Measurements from ENCODE around the gene IL22RA2. TPM values are rescaled to one million over a fixed set of nuclear protein-coding genes. Genes with fewer than 3 reads are reported as not detected.
"Not testable (repeated sequence)": the region's sequence is repeated elsewhere in the genome, so short reads cannot be mapped to it uniquely, and the experiment has no call there.

IL22RA2 gene
- total RNA-seq, 2 experiments from 2014 or later, result not detected

DNA sequence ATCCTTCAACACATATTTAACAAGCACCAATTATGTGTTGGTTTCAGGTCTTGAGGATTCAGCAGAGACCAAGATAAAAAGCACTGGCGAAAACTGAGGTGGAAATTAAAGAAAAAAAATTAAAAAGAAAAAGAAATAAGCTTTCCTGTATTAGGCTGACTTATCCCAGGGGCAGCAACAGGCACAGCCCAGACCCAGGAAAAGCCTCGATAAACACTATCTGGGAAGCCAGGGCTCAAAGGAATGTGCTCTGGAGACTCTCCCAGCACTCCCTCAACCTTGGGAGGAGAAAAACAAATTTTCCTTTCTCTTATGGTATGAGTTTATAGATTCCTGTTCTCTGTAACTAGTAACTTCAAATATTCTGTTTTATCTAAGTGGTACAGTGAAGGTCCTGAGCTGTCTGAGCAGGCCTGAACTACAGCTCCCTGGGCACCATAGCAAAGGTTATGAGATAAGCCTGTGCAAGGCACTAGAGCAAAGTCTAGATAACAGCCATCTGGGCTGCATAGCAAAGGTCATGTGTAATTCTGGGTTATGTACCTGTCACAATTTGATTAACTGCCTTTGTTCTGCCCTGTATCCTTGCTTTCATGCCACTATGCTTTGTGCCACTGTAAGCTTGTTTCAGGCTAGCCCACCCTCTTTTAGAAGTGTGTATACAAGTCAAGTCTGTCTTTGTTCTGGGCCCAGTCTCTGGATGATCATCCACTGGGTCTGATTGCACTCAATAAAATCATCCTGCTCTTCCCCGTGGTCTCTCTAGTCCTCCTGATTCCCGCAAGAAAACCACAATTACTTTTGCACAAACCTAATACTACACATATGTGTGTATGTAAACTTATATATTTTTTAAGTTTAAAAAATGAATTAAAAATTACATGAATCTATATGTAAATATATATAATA is 54.0 kb downstream of the IL22RA2 start:
- H3K27me3 Mint-ChIP-seq, result peaks cover 5% of the 10 kb centered on the region
- ChIA-PET POLR2A (no interaction called here), CTCF (interaction anchor here (0.7 kb wide), 1 partner anchor 18 kb away, joined by 3 read pairs; no protein-coding TSS in a partner anchor)
- no peaks in the 10 kb centered on the region for H3K36me3 Mint-ChIP-seq (ENCODE audit: low read depth)
- peaks cover 13% of the 10 kb centered on the region for H3K9me3 Mint-ChIP-seq (ENCODE audit: low read depth)
- no peak overlapping the region for H3K4me3 Mint-ChIP-seq
- no peaks in the 10 kb centered on the region for H3K4me1 Mint-ChIP-seq
- intact Hi-C loops (cut with DNase I, micrococcal nuclease), result no loop called here
- ATAC-seq, result no peak
- no peak overlapping the region for H3K27ac Mint-ChIP-seq
- no peak for DNase-seq

DNA sequence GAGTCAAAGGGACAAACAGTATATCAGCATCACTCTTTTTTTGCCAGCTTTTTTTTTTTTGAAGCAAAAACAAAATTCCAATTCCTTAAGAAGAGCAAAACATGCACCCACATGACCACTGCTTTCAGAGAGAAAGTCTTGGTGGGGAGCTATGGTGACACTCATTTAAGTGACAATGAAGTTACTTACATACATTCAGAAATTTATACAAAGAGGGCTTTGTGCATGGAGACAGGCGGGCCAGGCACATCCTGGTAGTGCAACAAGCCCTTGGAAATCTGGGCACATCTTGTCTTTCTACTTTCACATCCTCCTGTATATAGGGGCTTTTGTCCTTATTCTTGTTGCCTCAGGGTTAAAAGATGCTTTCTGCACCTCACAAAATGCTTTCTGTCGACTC is 55.9 kb downstream of the IL22RA2 start:
- ATAC-seq, result no peak
- no peak overlapping the region for H3K27ac Mint-ChIP-seq
- intact Hi-C loops (cut with DNase I, micrococcal nuclease), result no loop called here
- no peaks in the 10 kb centered on the region for H3K36me3 Mint-ChIP-seq (ENCODE audit: low read depth)
- H3K4me1 Mint-ChIP-seq, result no peaks in the 10 kb centered on the region
- ChIA-PET CTCF (no interaction called here), POLR2A (no interaction called here)
- peaks cover 13% of the 10 kb centered on the region for H3K9me3 Mint-ChIP-seq (ENCODE audit: low read depth)
- DNase-seq, result no peak
- H3K27me3 Mint-ChIP-seq, result peaks cover 4% of the 10 kb centered on the region
- H3K4me3 Mint-ChIP-seq, result no peak overlapping the region

DNA sequence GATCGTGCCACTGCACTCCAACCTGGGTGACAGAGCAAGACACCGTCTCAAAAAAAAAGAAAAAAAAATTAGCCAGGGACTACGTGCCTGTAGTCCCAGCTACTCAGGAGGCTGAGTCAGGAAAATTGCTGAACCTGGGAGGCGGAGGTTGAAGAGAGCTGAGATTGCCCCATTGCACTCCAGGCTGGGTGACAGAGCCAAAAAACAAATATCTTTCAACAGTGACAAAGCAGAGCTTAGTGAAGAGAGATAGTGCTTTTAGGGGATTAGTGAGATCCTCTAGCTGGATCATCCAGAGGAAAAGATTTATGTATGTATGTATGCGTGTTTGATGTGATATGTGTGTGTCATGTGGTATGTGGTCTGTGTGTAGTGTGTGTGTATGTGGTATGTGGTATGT is 56.6 kb downstream of the IL22RA2 start:
- ATAC-seq, result no peak
- no peak overlapping the region for H3K27ac Mint-ChIP-seq
- no peak overlapping the region for H3K4me3 Mint-ChIP-seq
- no peak for DNase-seq
- H3K9me3 Mint-ChIP-seq (ENCODE audit: low read depth), result peaks cover 13% of the 10 kb centered on the region
- intact Hi-C loops (cut with DNase I, micrococcal nuclease), result no loop called here
- no peaks in the 10 kb centered on the region for H3K4me1 Mint-ChIP-seq
- peaks cover 4% of the 10 kb centered on the region for H3K27me3 Mint-ChIP-seq
- ChIA-PET POLR2A (interaction anchor here (0.6 kb wide), 1 partner anchor 867 kb away, joined by 3 read pairs; the partner anchor contains the start of gene MTFR2), CTCF (no interaction called here)
- H3K36me3 Mint-ChIP-seq (ENCODE audit: low read depth), result no peaks in the 10 kb centered on the region

DNA sequence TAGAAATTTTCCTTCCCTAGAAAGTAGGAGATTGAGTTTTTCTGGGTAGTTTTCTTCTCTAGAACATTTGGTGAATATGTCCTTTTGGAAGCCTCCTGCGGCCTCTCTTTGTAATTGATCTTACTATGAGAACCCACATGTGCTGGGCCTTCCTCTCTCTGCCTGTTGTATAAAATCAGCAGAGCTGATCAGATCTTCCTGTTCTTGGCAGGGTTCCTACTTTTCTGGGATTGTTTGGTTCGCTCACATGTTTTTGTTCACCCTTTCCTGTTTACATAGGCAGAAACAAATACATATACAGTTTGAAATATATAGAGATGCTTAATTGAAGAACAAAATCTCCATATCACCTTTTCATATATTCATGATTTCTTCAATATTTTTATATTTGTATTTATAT is 57.8 kb downstream of the IL22RA2 start:
- intact Hi-C loops (cut with DNase I, micrococcal nuclease), result no loop called here
- POLR2A ChIA-PET, result no interaction called here
- CTCF ChIA-PET, result interaction anchor here (1.7 to 2.0 kb wide), 2 partner anchors 18 kb away, joined by 3 to 5 read pairs; no protein-coding TSS in a partner anchor
- H3K36me3 Mint-ChIP-seq (ENCODE audit: low read depth), result no peaks in the 10 kb centered on the region
- peaks cover 13% of the 10 kb centered on the region for H3K9me3 Mint-ChIP-seq (ENCODE audit: low read depth)
- H3K27ac Mint-ChIP-seq, result no peak overlapping the region
- H3K4me1 Mint-ChIP-seq, result no peaks in the 10 kb centered on the region
- no peak for DNase-seq
- no peak overlapping the region for H3K4me3 Mint-ChIP-seq
- ATAC-seq, result no peak
- peaks cover 4% of the 10 kb centered on the region for H3K27me3 Mint-ChIP-seq

DNA sequence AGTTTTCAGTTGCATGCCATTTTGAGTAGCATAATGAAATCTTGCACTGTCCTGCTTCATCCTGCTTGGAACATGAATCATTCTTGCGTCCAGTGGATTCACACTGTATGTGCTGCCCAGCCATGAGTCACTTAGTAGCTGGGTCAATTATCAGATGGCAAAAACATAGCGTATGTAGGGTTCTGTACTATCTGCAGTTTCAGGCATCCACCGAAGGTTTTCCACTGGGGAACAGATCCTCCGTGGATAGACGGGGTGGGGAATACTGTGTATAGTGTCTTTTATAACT is 61.4 kb downstream of the IL22RA2 start:
- Mint-ChIP-seq H3K4me1 (no peaks in the 10 kb centered on the region), H3K9me3 (ENCODE audit: low read depth) (peaks cover under 1% of the 10 kb centered on the region), H3K36me3 (ENCODE audit: low read depth) (no peaks in the 10 kb centered on the region), H3K4me3 (no peak overlapping the region), H3K27ac (no peak overlapping the region), H3K27me3 (peaks cover 2% of the 10 kb centered on the region)
- DNase-seq, result no peak
- intact Hi-C loops (cut with DNase I, micrococcal nuclease), result no loop called here
- POLR2A ChIA-PET, result no interaction called here
- CTCF ChIA-PET, result interaction anchor here (0.7 to 1.5 kb wide), 2 partner anchors 203 to 406 kb away, joined by 3 read pairs; no protein-coding TSS in a partner anchor
- ATAC-seq, result no peak

DNA sequence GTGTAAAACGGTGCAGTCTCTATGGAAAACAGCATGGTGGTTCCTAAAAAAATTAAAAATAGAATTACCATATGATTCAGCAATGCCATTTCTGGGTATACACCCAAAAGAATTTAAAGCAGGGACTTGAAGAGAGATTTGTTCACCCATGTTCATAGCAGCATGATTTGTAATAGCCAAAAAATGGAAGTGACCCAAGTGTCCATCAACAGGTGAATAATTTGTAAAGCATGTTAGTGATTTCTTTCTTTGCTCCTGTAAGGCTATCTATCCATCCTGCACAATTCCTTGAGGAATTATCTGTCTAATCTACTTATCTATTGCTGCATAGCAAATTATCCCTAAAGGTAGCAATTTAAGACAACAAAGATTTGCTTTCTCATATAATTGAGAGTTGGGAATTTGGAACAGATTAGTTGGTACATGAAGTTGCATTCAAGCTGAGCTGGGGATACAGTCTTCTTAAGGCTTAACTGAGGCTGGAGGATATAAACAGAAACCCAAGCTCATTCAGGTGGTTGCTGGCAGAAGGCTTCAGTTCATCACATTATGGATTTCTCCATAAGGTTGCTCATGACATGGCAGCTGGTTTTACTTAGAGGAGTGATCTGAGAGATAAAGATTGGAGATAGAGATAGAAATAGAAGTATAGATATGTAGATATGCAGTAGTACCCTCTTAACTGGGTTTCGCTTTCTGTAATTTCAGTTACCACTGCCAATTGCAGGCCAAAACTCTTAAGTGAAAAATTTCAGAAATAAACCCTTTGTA is 62.0 kb downstream of the IL22RA2 start:
- H3K4me1 Mint-ChIP-seq, result no peaks in the 10 kb centered on the region
- POLR2A ChIA-PET, result no interaction called here
- H3K27me3 Mint-ChIP-seq, result no peaks in the 10 kb centered on the region
- CTCF ChIA-PET, result interaction anchor here (0.7 to 1.5 kb wide), 2 partner anchors 203 to 405 kb away, joined by 3 read pairs; no protein-coding TSS in a partner anchor
- intact Hi-C loops (cut with DNase I, micrococcal nuclease), result no loop called here
- H3K9me3 Mint-ChIP-seq (ENCODE audit: low read depth), result no peaks in the 10 kb centered on the region
- no peak overlapping the region for H3K27ac Mint-ChIP-seq
- no peaks in the 10 kb centered on the region for H3K36me3 Mint-ChIP-seq (ENCODE audit: low read depth)
- DNase-seq (no peak), ATAC-seq (no peak)
- H3K4me3 Mint-ChIP-seq, result no peak overlapping the region

DNA sequence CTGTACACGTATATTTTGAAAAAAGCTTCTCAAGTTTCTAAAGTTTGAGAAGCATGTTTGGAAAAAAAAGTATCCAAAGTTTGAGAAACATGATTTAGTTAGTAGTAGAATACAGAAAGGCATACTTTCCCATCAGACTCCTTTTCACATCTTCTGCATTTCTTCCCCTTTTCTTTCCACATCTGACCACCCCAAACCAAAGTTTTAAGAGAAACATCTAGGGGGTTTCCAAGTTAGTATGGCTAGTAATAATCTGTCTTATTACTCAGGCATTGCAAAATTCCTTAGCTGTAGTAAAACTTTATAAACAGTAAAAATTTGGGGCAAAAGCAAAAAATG is 65.7 kb downstream of the IL22RA2 start:
- ATAC-seq (no peak), DNase-seq (no peak)
- ChIA-PET CTCF (no interaction called here), POLR2A (no interaction called here)
- intact Hi-C loops (cut with DNase I, micrococcal nuclease), result no loop called here
- Mint-ChIP-seq H3K4me1 (peaks cover 8% of the 10 kb centered on the region), H3K4me3 (no peak overlapping the region), H3K27me3 (no peaks in the 10 kb centered on the region), H3K27ac (no peak overlapping the region), H3K9me3 (ENCODE audit: low read depth) (no peaks in the 10 kb centered on the region), H3K36me3 (ENCODE audit: low read depth) (no peaks in the 10 kb centered on the region)

DNA sequence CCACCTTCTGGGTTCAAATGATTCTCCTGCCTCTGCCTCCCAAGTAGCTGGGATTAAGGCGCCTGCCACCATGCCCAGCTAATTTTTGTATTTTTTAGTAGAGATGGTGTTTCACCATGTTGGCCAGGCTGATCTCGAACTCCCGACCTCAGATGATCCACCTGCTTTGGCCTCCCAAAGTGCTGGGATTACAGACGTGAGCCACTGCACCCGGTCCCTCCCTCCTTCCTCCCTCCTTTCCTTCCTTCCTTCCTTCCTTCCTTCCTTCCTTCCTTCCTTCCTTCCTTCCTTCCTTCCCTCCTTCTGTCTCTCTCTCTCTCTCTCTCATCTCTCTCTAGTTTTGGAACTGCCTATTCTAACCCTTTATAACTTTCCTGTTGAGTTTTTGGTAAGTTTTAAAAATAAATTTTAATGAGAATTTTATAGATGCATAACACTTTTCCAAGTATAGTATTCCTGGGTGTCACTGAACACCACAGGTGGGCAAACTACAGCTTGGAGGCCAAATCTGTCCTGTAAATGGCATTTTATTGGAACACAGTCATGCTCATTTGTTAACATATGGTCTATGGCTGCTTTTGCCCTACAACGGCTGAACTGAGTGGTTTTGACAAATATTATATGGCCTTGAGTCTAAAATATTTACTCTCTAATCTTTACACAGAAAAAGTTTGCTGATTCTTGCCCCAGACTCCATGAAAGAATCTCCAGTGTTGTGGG is 66.2 kb downstream of the IL22RA2 start:
- POLR2A ChIA-PET; H3K36me3 Mint-ChIP-seq (ENCODE audit: low read depth); H3K27ac Mint-ChIP-seq; intact Hi-C loops (cut with DNase I, micrococcal nuclease); H3K27me3 Mint-ChIP-seq; DNase-seq; H3K4me3 Mint-ChIP-seq; ATAC-seq; H3K9me3 Mint-ChIP-seq (ENCODE audit: low read depth): not testable (repeated sequence)
- peaks cover 13% of the 10 kb centered on the region for H3K4me1 Mint-ChIP-seq
- CTCF ChIA-PET, result interaction anchor here (1.5 kb wide), 1 partner anchor 13 kb away, joined by 6 read pairs; no protein-coding TSS in a partner anchor

DNA sequence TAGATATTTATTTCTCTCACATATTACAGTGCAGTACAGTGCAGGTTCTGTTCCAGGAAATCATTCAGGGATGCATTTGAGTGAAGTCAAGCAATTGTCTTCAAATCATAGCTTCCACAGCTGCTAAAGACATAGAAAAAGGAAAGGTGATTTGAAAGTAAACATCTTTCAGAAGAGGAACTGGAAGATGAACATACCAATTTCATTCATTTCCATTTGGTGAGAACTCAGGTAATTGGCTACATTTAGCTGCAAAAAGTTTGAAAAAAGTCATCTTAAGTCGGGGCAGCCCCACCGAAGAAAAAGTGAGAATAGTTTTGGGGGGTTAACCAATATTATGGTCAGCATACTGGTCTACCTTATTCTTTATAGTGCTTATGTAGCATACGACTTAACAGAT is 67.3 kb downstream of the IL22RA2 start:
- DNase-seq (no peak), ATAC-seq (no peak)
- H3K27ac Mint-ChIP-seq, result no peak overlapping the region
- ChIA-PET CTCF (interaction anchor here (1.0 to 1.5 kb wide), 3 partner anchors 12 to 599 kb away, joined by 3 to 6 read pairs (median 4); no protein-coding TSS in a partner anchor), POLR2A (no interaction called here)
- H3K36me3 Mint-ChIP-seq (ENCODE audit: low read depth), result no peaks in the 10 kb centered on the region
- no peaks in the 10 kb centered on the region for H3K27me3 Mint-ChIP-seq
- no peak overlapping the region for H3K4me3 Mint-ChIP-seq
- peaks cover 13% of the 10 kb centered on the region for H3K4me1 Mint-ChIP-seq
- no peaks in the 10 kb centered on the region for H3K9me3 Mint-ChIP-seq (ENCODE audit: low read depth)
- intact Hi-C loops (cut with DNase I, micrococcal nuclease), result no loop called here

DNA sequence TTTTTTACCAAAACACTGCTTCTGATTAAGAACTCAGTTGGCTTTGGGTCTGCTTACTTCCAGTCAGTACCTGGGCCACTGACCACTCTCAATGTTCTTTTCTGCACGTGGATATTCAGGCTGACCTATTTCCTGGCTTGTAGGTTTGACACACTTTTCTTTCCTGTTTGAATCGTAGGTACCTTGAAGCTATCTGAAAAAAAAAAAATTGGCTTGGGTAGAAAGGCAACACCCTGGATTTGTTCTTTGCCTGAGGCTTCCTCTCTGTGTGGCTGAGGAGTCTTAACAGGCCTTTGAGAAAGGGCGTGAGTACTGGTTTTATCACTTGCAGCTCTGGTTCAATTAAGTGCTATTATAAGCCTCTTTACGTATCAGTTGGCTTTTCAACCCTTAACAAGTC is 68.1 kb downstream of the IL22RA2 start:
- Mint-ChIP-seq H3K36me3 (ENCODE audit: low read depth) (no peaks in the 10 kb centered on the region), H3K27me3 (no peaks in the 10 kb centered on the region), H3K27ac (no peak overlapping the region), H3K4me3 (no peak overlapping the region), H3K4me1 (peaks cover 13% of the 10 kb centered on the region), H3K9me3 (ENCODE audit: low read depth) (no peaks in the 10 kb centered on the region)
- ATAC-seq (no peak), DNase-seq (no peak)
- CTCF ChIA-PET, result interaction anchor here (0.6 to 1.5 kb wide), 5 partner anchors 59 to 599 kb away, joined by 3 to 4 read pairs (median 3); no protein-coding TSS in a partner anchor
- intact Hi-C loops (cut with DNase I, micrococcal nuclease), result no loop called here
- POLR2A ChIA-PET, result no interaction called here

DNA sequence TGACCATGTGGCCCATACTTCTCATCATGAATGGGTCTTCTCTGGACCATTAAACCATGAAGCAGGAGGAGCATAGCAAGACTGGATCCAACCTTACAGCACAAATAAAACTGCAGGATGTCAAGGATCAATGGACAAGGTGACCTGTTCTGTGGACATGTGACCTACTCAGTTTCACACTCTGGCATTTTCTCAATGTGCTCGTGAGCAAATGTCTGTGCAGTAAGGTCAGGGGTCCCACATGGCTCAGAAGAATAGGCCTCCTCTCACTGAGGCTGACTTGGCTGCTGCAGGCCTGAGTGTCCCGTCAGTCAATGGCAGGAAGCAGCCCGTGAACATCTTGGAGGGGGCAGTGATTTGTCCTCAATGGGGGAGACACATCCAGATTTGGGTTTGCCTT is 68.5 kb downstream of the IL22RA2 start:
- Mint-ChIP-seq H3K27me3 (no peaks in the 10 kb centered on the region), H3K4me1 (peaks cover 13% of the 10 kb centered on the region), H3K27ac (no peak overlapping the region), H3K9me3 (ENCODE audit: low read depth) (no peaks in the 10 kb centered on the region), H3K36me3 (ENCODE audit: low read depth) (no peaks in the 10 kb centered on the region), H3K4me3 (no peak overlapping the region)
- intact Hi-C loops (cut with DNase I, micrococcal nuclease), result loop anchor here in 1 of 2 experiments (5.0 kb wide), 1 partner anchor 52 kb away; no protein-coding TSS in a partner anchor
- DNase-seq (no peak), ATAC-seq (no peak)
- POLR2A ChIA-PET, result no interaction called here
- CTCF ChIA-PET, result interaction anchor here (0.6 to 1.5 kb wide), 3 partner anchors 58 to 267 kb away, joined by 3 to 4 read pairs (median 3); no protein-coding TSS in a partner anchor

All from activated CD4-positive, alpha-beta T cell treated with anti-CD3 and anti-CD28 coated beads for 36 hours (primary cell).